ENCODE results near the gene AKR1C8.
"Not testable (repeated sequence)": the region's sequence is repeated elsewhere in the genome, so short reads cannot be mapped to it uniquely, and the experiment has no call there.

Gene AKR1C8

GRCh38 chr10:5147255-5147980 lies 37.5 kb downstream of the AKR1C8 start:
- no peak overlapping the region for H3K27ac ChIP-seq
- TF ChIP-seq, protein P1, sequence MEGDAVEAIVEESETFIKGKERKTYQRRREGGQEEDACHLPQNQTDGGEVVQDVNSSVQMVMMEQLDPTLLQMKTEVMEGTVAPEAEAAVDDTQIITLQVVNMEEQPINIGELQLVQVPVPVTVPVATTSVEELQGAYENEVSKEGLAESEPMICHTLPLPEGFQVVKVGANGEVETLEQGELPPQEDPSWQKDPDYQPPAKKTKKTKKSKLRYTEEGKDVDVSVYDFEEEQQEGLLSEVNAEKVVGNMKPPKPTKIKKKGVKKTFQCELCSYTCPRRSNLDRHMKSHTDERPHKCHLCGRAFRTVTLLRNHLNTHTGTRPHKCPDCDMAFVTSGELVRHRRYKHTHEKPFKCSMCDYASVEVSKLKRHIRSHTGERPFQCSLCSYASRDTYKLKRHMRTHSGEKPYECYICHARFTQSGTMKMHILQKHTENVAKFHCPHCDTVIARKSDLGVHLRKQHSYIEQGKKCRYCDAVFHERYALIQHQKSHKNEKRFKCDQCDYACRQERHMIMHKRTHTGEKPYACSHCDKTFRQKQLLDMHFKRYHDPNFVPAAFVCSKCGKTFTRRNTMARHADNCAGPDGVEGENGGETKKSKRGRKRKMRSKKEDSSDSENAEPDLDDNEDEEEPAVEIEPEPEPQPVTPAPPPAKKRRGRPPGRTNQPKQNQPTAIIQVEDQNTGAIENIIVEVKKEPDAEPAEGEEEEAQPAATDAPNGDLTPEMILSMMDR (IDR thresholded peaks at IDR 0.05): no peak
- no peak overlapping the region for H3K4me3 ChIP-seq
- no peak for DNase-seq (ENCODE audit: low spot score)

DNA sequence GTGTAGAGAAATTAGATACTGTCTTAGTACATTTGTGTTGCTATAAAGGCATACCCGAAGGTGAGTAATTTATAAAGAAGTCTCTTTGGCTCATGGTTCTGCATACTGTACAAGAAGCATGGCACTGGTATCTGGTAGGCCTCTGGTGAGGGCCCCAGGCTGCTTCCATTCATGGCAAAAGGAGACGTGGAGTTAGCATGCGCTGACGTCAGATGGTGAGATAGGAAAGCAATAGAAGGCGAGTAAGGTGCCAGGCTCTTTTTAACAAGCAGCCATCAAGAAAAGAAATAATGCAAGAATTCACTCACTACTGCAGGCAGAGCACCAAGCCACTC lies 38.1 kb downstream of the AKR1C8 start:
- DNase-seq (ENCODE audit: low spot score): no peak
- TF ChIP-seq, protein P1 (IDR thresholded peaks at IDR 0.05): no peak
- Histone ChIP-seq H3K4me3 (no peak overlapping the region), H3K27ac (no peak overlapping the region)

GRCh38 chr10:5143137-5143536 lies 41.8 kb downstream of the AKR1C8 start:
- Histone ChIP-seq H3K4me3 (no peak overlapping the region), H3K27ac (no peak overlapping the region)
- DNase-seq (ENCODE audit: low spot score): no peak
- TF ChIP-seq, protein P1 (IDR thresholded peaks at IDR 0.05): no peak

- no peak overlapping the region for H3K27ac ChIP-seq
- no peak for DNase-seq (ENCODE audit: low spot score)
- TF ChIP-seq, protein P1 (IDR thresholded peaks at IDR 0.05): no peak
- no peak overlapping the region for H3K4me3 ChIP-seq
These were observed 42.8 kb downstream of the AKR1C8 start for GRCh38 chr10:5142199-5142598.

- not testable (repeated sequence) for DNase-seq (ENCODE audit: low spot score); H3K27ac ChIP-seq; H3K4me3 ChIP-seq
These were observed 47.3 kb downstream of the AKR1C8 start for GRCh38 chr10:5137699-5138098.

GRCh38 chr10:5136468-5137087 lies 48.4 kb downstream of the AKR1C8 start:
- TF ChIP-seq, protein P1 (IDR thresholded peaks at IDR 0.05): no peak
- Histone ChIP-seq H3K4me3 (no peak overlapping the region), H3K27ac (no peak overlapping the region)
- no peak for DNase-seq (ENCODE audit: low spot score)

- TF ChIP-seq, protein P1 (IDR thresholded peaks at IDR 0.05): no peak
- DNase-seq (ENCODE audit: low spot score): no peak
- Histone ChIP-seq H3K27ac (no peak overlapping the region), H3K4me3 (no peak overlapping the region)
These were observed 49.4 kb downstream of the AKR1C8 start for GRCh38 chr10:5135581-5135980.
